Left lung (tissue), 10 donors: ENCODE results near the gene EHBP1. TPM values are rescaled to one million over a fixed set of nuclear protein-coding genes. Genes with fewer than 3 reads are reported as not detected.

Experiments
- ATAC-seq: fragments of 200-7000 bp; cut with Tn5 transposase; one replicate; pipeline ENCODE4 v1.9.1; 2020; ENCODE audit warnings: moderate library complexity
- DNase-seq, 4 donors: peaks; one replicate each; pipeline ENCODE4 v3.0.0-alpha.2; 2013 to 2020
- H3K27ac ChIP-seq, 2 donors: fragments of 200-600 bp; sonication (generic) in 1 of 2; one replicate each; pipeline versions ENCODE4 v1.5.0 to v1.8.0; 2020 to 2021
- H3K27me3 ChIP-seq, 2 donors: fragments of 200-600 bp; sonication (generic) in 1 of 2; one replicate each; pipeline versions ENCODE4 v1.5.0 to v1.8.0; 2020 to 2021
- H3K36me3 ChIP-seq, 2 donors: fragments of 200-600 bp; sonication (generic) in 1 of 2; one replicate each; pipeline versions ENCODE4 v1.5.0 to v1.8.0; 2020 to 2021
- H3K4me1 ChIP-seq, 2 donors: fragments of 200-600 bp; one replicate each; pipeline ENCODE4 v1.8.0; 2021
- H3K4me3 ChIP-seq, 2 donors: fragments of 200-600 bp; sonication (generic) in 1 of 2; one replicate each; pipeline versions ENCODE4 v1.5.0 to v1.8.0; 2020 to 2021; ENCODE audit warnings: mild to moderate bottlenecking in 1 of 2
- H3K9me3 ChIP-seq, 2 donors: fragments of 200-600 bp; sonication (generic) in 1 of 2; one replicate each; pipeline versions ENCODE4 v1.5.0 to v1.8.0; 2020 to 2021
- intact Hi-C, 2 donors: fragments of 100-400 bp; cut with DNase I; formaldehyde crosslinking; loops; one replicate each; pipeline versions ENCODE4 v1.11.2 to v1.14.2; 2022
- polyA plus RNA-seq, 6 donors: library from polyadenylated mRNA; unstranded; fragments of 120-200 nt; gene quantifications; one replicate each; pipeline ENCODE4 v1.2.1, GENCODE V29; 2013; ENCODE audit not compliant: insufficient read length in 6 of 6
- total RNA-seq, 2 donors: library from RNA; stranded (reverse); fragmentation: NEBNext Ultra II Directional; extraction: Animal tissue kit (Norgen Biotek cat#: 25700); gene quantifications; one replicate each; pipeline ENCODE4 v1.2.1, GENCODE V29; 2021
- TF ChIP-seq, protein P1 (sequence below), 2 donors: fragments of 200-600 bp; sonication (generic) in 1 of 2; IDR thresholded peaks; one replicate each; pipeline versions ENCODE4 v1.5.0 to v1.8.0; 2021; ENCODE audit warnings: antibody characterized with exemption in 2 of 2
- donor health status: DM: no; HTN: yes; CAD: no.
- donor health status: DM: no; HTN: no; CAD: no.

Gene EHBP1
- total and polyA plus RNA-seq, 8 donors = 35.4 to 48.9 (median 38.9) TPM

DNA sequence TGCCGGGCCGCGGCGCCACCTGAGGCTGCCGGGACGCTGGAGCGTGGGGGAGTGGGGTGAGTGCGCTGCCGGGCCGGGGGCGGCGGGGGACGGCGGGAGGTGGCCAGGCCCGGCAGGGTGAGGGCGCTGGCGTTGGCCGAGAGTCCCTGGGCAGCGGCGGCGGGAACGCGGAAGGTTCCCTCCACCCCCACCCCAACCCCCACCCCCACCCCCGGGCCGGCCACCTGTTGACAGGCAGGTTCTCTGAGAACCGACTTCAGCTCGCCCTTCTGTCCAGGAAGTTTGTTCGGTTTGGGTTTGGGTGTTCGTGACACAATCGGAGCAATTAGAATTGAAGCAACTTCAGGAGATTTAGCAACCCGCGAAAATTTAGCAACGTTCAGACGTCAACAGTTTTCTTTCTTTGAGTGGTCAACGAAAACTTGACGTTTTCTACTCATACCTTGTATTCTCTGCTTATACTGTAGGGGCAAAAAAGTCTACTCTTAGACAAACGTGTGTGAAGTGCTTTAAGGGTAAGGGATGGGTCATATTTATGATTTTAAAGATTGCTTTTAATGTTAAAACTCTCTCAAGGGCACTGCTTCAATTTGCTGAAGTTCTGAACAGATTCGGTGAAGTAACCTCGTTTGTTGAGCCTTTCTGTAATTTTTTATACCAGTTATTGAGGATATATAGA, 354.4 kb downstream of the EHBP1 start:
- no peak overlapping the region for H3K4me3 ChIP-seq

DNA sequence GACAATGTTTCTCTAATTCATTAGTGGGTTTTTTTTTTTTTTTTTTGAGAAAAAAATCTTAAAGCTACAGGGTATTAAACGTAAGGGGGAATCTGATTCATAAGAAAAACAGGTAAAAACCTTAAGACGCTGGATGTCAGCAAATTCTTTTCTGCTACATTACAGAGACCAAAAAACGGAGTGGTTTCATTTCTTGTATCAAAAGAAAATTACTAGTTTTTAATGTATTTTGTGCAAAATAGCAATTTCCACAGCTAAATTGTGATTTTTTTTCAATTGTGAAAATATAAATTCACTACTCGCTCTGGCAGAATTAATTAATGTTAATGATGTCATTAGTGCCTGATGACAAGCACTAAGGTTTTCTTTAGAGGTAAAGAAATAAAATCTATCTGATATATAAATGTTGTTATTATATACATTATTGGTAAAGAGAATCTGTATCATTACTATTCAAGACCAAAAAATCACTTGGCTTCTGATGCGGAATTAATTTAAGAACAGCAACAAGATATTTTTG, 355.0 kb downstream of the EHBP1 start:
- Histone ChIP-seq H3K4me3 (no peak overlapping the region), H3K9me3 (no peaks in the 10 kb centered on the region), H3K4me1 (peaks cover 18 to 39% of the 10 kb centered on the region in 2 donors), H3K36me3 (no peaks in the 10 kb centered on the region), H3K27me3 (peaks cover 92 to 100% of the 10 kb centered on the region in 2 donors), H3K27ac (no peak overlapping the region)
- intact Hi-C loops = no loop called here
- TF ChIP-seq, protein P1, sequence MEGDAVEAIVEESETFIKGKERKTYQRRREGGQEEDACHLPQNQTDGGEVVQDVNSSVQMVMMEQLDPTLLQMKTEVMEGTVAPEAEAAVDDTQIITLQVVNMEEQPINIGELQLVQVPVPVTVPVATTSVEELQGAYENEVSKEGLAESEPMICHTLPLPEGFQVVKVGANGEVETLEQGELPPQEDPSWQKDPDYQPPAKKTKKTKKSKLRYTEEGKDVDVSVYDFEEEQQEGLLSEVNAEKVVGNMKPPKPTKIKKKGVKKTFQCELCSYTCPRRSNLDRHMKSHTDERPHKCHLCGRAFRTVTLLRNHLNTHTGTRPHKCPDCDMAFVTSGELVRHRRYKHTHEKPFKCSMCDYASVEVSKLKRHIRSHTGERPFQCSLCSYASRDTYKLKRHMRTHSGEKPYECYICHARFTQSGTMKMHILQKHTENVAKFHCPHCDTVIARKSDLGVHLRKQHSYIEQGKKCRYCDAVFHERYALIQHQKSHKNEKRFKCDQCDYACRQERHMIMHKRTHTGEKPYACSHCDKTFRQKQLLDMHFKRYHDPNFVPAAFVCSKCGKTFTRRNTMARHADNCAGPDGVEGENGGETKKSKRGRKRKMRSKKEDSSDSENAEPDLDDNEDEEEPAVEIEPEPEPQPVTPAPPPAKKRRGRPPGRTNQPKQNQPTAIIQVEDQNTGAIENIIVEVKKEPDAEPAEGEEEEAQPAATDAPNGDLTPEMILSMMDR (IDR thresholded peaks at IDR 0.05) = no peak
- no peak for ATAC-seq
- no peak for DNase-seq

More for the DNA sequence above, 354.4 kb downstream of the EHBP1 start:
- Histone ChIP-seq H3K27ac (no peak overlapping the region), H3K9me3 (no peaks in the 10 kb centered on the region), H3K36me3 (no peaks in the 10 kb centered on the region), H3K4me1 (peaks cover 20 to 45% of the 10 kb centered on the region in 2 donors), H3K27me3 (peaks cover 98 to 100% of the 10 kb centered on the region in 2 donors)
- ATAC-seq = no peak
- TF ChIP-seq, protein P1 (IDR thresholded peaks at IDR 0.05) = no peak
- DNase-seq = peak in 2 of 4 donors; percentile 28 to 56
- intact Hi-C loops = no loop called here

DNA sequence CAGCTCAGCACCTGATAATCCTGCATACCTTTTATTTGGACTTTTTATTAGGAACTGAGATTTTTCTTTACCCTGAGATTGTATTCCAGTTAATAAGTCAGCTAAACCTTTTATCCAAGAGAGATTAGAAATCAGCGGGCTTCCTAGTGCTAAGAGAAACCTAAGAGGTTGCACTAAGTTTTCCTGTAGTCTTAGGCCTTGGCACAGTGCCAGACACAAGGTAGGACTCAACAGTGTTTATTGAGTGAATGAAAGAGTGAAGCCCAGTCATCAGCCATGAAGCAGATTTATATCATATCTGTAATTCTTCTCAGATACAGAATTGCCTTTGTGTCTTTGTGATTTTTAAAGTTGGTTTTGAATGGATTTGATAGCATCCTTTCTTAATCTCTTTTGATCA, 358.7 kb downstream of the EHBP1 start:
- Histone ChIP-seq H3K4me3 (no peak overlapping the region), H3K27me3 (peaks cover 85 to 100% of the 10 kb centered on the region in 2 donors), H3K4me1 (peaks cover 5 to 8% of the 10 kb centered on the region in 2 donors), H3K27ac (no peak overlapping the region), H3K36me3 (no peaks in the 10 kb centered on the region), H3K9me3 (no peaks in the 10 kb centered on the region)
- intact Hi-C loops = no loop called here
- ATAC-seq (no peak), DNase-seq (no peak)
- TF ChIP-seq, protein P1 (IDR thresholded peaks at IDR 0.05) = no peak

DNA sequence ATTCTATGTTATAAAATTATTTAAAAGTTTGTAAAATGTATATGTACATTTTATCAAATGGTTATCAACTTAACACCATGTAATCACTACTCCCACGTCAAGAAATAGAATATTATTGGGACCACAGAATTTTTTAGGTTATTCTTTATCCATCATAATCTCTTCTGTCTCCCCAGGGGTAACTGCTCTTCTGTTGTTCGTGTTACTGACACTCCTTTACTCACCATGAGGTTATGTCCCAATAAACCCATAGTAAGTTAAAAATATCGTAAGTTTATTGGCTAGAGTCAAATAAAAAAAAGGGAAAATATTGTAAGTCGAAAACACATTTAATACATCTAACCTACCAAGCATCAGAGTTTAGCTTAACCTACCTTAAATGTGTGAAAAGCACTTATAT, 359.1 kb downstream of the EHBP1 start:
- Histone ChIP-seq H3K4me3 (no peak overlapping the region), H3K36me3 (no peaks in the 10 kb centered on the region), H3K27me3 (peaks cover 80 to 100% of the 10 kb centered on the region in 2 donors), H3K9me3 (no peaks in the 10 kb centered on the region), H3K4me1 (peaks cover under 1 to 3% of the 10 kb centered on the region in 2 donors), H3K27ac (no peak overlapping the region)
- ATAC-seq = no peak
- intact Hi-C loops = no loop called here
- TF ChIP-seq, protein P1 (IDR thresholded peaks at IDR 0.05) = no peak
- DNase-seq = no peak

DNA sequence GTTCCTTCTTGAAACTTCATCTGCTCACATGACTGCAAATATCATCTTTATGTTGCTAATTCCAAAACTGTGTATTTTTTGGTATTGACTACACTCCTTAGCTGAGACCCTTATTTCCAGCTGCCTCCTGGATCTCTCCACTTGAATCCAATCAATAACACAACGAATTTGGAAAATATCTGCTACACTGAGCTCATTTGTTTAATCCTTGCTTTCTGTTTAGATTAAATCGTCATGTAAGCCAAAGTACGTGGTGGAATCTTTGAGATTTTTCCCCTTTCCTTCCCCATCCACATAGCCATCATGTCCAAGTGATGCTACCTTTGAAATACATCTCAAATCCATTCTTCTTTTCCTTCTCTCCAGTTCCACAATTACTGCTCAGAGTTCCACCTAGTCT, 360.8 kb downstream of the EHBP1 start:
- no peak overlapping the region for H3K4me3 ChIP-seq

More for the DNA sequence above, 360.8 kb downstream of the EHBP1 start:
- no peaks in the 10 kb centered on the region for H3K9me3 ChIP-seq
- DNase-seq = no peak
- H3K27me3 ChIP-seq = peaks cover 64 to 96% of the 10 kb centered on the region in 2 donors
- H3K27ac ChIP-seq = no peak overlapping the region
- TF ChIP-seq, protein P1 (IDR thresholded peaks at IDR 0.05) = no peak
- H3K36me3 ChIP-seq = no peaks in the 10 kb centered on the region
- ATAC-seq = no peak
- intact Hi-C loops = no loop called here
- no peaks in the 10 kb centered on the region for H3K4me1 ChIP-seq
